Activated B cell treated with CpG ODN at 0.5 μM for 24 hours (primary cell): Measurements from ENCODE around the gene MBD5. TPM values are rescaled to one million over a fixed set of nuclear protein-coding genes. Genes with fewer than 3 reads are reported as not detected.

Experiments
- ATAC-seq: fragments of 200-7000 bp; cut with Tn5 transposase; one replicate; pipeline ENCODE4 v1.10.0; 2021; ENCODE audit warnings: low read depth, mild to moderate bottlenecking, moderate library complexity
- CTCF ChIA-PET: fragments of 350-600 bp; sonication (Branson Sonifier 250); formaldehyde crosslinking; loops from one replicate; lab custom pipeline; 2021; ENCODE audit warnings: antibody characterized with exemption; lab: Charles Lee
- POLR2A ChIA-PET: fragments of 350-600 bp; sonication (Branson Sonifier 250); formaldehyde crosslinking; loops from one replicate; lab custom pipeline; 2021; ENCODE audit warnings: antibody characterized with exemption; lab: Charles Lee
- DNase-seq: peaks from one replicate; pipeline ENCODE4 v3.0.0; 2022
- H3K27ac Mint-ChIP-seq: one replicate; pipeline ENCODE4 v1.8.0; 2020; ENCODE audit warnings: mixed read lengths
- H3K27me3 Mint-ChIP-seq: one replicate; pipeline ENCODE4 v1.8.0; 2021; ENCODE audit warnings: mixed read lengths
- H3K36me3 Mint-ChIP-seq: one replicate; pipeline ENCODE4 v1.8.0; 2021; ENCODE audit warnings: low read depth, mixed read lengths
- H3K4me1 Mint-ChIP-seq: one replicate; pipeline ENCODE4 v1.8.0; 2021; ENCODE audit warnings: mixed read lengths
- H3K4me3 Mint-ChIP-seq: one replicate; pipeline ENCODE4 v1.8.0; 2020; ENCODE audit warnings: mild to moderate bottlenecking, mixed read lengths
- H3K9me3 Mint-ChIP-seq: one replicate; pipeline ENCODE4 v1.8.0; 2020; ENCODE audit warnings: mixed read lengths
- CTCF ChIP-seq: fragments of 200-600 bp; IDR thresholded peaks from one replicate; pipeline ENCODE4 v1.8.0; 2022; ENCODE audit warnings: antibody characterized with exemption, mild to moderate bottlenecking
- intact Hi-C: fragments of 100-400 bp; cut with micrococcal nuclease; formaldehyde crosslinking; loops from one replicate; pipeline ENCODE4 v1.15.1; 2024
- total RNA-seq: library from RNA; stranded (reverse); gene quantifications from 2 replicates; pipeline ENCODE4 v1.2.3, GENCODE V29; 2022

Gene MBD5
- total RNA-seq, 1 donor from 2014 or later = 55.7 TPM

GRCh38 chr2:148486655-148487054 lies 465.8 kb downstream of the MBD5 start:
- intact Hi-C loops = no loop called here
- no peak for TF ChIP-seq CTCF
- Mint-ChIP-seq H3K36me3 (peaks cover 7% of the 10 kb centered on the region), H3K27ac (no peak overlapping the region), H3K4me1 (peaks cover 11% of the 10 kb centered on the region), H3K4me3 (no peak overlapping the region), H3K27me3 (no peaks in the 10 kb centered on the region), H3K9me3 (no peaks in the 10 kb centered on the region)
- no peak for DNase-seq
- ChIA-PET POLR2A (no interaction called here), CTCF (interaction anchor here (0.8 kb wide), 1 partner anchor 22 kb away, joined by 3 read pairs; no protein-coding TSS in a partner anchor)
- no peak for ATAC-seq

DNA sequence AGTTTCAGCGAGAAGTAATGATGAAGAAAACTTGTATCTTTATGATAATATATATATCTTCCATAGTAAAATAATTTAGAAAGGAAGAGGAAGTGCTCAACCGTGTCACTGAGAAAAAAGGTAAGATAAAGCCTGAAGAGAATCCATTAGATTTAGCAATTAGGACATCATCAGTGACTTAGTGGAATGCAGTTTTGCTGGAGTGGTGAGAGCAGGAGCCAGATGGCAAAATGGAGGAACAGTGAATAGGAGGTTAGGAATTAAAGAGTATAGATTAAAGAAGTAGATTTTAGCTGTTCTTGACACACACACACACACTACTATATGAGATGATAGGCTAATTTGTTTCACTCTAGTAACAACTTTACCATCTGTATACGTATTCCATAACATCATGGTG lies 466.5 kb downstream of the MBD5 start:
- no peak overlapping the region for H3K27ac Mint-ChIP-seq
- TF ChIP-seq CTCF = no peak

GRCh38 chr2:148490840-148491439 lies 470.0 kb downstream of the MBD5 start:
- intact Hi-C loops = no loop called here
- no peak overlapping the region for H3K27ac Mint-ChIP-seq
- ATAC-seq (no peak), DNase-seq (no peak)
- no peak overlapping the region for H3K4me3 Mint-ChIP-seq
- H3K9me3 Mint-ChIP-seq = no peaks in the 10 kb centered on the region
- peaks cover 7% of the 10 kb centered on the region for H3K36me3 Mint-ChIP-seq
- POLR2A ChIA-PET = no interaction called here
- no peaks in the 10 kb centered on the region for H3K27me3 Mint-ChIP-seq
- no peak for TF ChIP-seq CTCF
- CTCF ChIA-PET = no interaction called here
- peaks cover 33% of the 10 kb centered on the region for H3K4me1 Mint-ChIP-seq

More for the DNA sequence above, 466.5 kb downstream of the MBD5 start:
- intact Hi-C loops = no loop called here
- no peaks in the 10 kb centered on the region for H3K9me3 Mint-ChIP-seq
- H3K4me3 Mint-ChIP-seq = no peak overlapping the region
- CTCF ChIA-PET = no interaction called here
- ATAC-seq (no peak), DNase-seq (no peak)
- H3K4me1 Mint-ChIP-seq = peaks cover 11% of the 10 kb centered on the region
- POLR2A ChIA-PET = no interaction called here
- peaks cover 7% of the 10 kb centered on the region for H3K36me3 Mint-ChIP-seq
- no peaks in the 10 kb centered on the region for H3K27me3 Mint-ChIP-seq

DNA sequence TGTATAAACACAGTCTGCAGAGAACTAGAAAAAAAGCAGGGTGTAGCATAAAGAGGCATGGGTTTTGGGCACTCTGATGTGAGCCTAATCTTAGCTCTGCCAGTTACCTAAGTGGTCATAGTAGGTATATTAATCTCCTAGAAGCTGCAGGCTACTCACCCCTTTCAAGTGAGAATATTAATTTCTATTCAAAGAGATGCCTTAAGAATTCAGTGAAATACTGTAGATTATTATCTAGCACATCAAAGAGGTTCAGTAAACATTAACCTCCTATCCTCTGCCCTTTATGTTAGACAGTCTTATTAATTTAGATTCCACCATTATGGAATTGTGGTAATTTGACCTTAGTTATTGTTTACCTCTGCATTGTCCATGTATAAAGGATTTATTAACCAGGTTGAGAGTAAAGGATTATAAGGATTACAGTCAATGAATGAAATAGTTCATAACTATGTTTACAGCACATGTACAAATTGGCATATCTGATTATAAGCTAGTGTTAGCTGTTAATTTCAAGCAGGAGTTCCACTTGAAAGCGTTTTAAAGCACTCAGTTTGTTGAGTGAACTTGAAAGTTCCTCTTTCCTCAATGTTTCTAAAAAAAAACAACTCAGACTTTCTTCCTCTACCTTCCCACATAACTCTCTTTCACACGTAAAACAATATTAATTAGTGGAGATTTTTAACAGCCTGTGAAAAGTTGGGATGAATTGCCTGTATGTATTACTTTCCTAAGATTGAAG lies 473.1 kb downstream of the MBD5 start:
- peaks cover 40% of the 10 kb centered on the region for H3K4me1 Mint-ChIP-seq
- H3K36me3 Mint-ChIP-seq = peaks cover 5% of the 10 kb centered on the region
- H3K9me3 Mint-ChIP-seq = no peaks in the 10 kb centered on the region
- DNase-seq = no peak
- H3K27me3 Mint-ChIP-seq = no peaks in the 10 kb centered on the region
- peak; percentile 60 for ATAC-seq
- H3K4me3 Mint-ChIP-seq = peak overlapping the region; percentile 78
- H3K27ac Mint-ChIP-seq = peak overlapping the region; percentile 93
- intact Hi-C loops = no loop called here
- CTCF ChIA-PET = interaction anchor here (1.8 kb wide), 1 partner anchor 15 kb away, joined by 11 read pairs; no protein-coding TSS in a partner anchor
- no peak for TF ChIP-seq CTCF
- POLR2A ChIA-PET = interaction anchor here (0.6 to 2.0 kb wide), 2 partner anchors 473 to 649 kb away, joined by 3 to 8 read pairs; partner anchors contain the start of genes MBD5 and ORC4

DNA sequence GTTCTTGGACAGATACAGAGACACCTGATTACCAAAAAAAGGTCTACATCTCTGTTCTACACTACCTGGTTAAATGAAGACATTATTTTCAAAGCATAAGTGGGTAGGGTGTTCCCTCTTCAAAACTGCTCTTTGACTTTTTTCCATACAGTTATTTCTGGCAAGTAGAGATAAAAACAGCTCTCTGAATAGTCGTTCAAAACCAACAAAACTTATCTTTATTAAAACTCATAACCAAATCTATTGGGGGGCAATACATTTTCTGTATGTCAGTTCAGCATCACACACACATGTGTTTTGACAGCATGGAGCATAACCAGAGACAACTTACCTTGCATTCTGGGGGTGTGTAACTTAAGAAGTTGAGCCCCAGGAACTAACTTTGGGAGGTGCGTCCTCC lies 474.7 kb downstream of the MBD5 start:
- Mint-ChIP-seq H3K4me1 (peaks cover 40% of the 10 kb centered on the region), H3K9me3 (no peaks in the 10 kb centered on the region), H3K4me3 (no peak overlapping the region), H3K36me3 (no peaks in the 10 kb centered on the region), H3K27me3 (no peaks in the 10 kb centered on the region), H3K27ac (peak overlapping the region; percentile 39)
- no peak for TF ChIP-seq CTCF
- ChIA-PET CTCF (interaction anchor here (3.4 kb wide), 1 partner anchor 14 kb away, joined by 17 read pairs; no protein-coding TSS in a partner anchor), POLR2A (no interaction called here)
- ATAC-seq (no peak), DNase-seq (no peak)
- intact Hi-C loops = no loop called here
